HepG2 (cell line): ENCODE measurements around the gene RFX2. TPM values are rescaled to one million over a fixed set of nuclear protein-coding genes. Genes with fewer than 3 reads are reported as not detected.

Experiments
- ATAC-seq: fragments of 200-7000 bp; cut with Tn5 transposase; 3 replicates; pipeline ENCODE4 v1.9.1; 2020; ENCODE audit warnings: mild to moderate bottlenecking, moderate library complexity
- BruUV-seq: library from RNA; stranded (reverse); fragments of 400-500 nt; replicated peaks from 2 replicates; lab custom pipeline; 2021; lab: Mats Ljungman, UMichigan
- CTCF ChIA-PET: fragments of 300-600 bp; formaldehyde crosslinking; extraction: SDS; loops from one replicate; lab custom pipeline; 2021; ENCODE audit warnings: low total read pairs, inconsistent platforms, low intra/inter-chr PET ratio; lab: Yijun Ruan, JAX
- POLR2A ChIA-PET: fragments of 350-600 bp; sonication (Branson Sonifier 250); formaldehyde crosslinking; loops from one replicate; lab custom pipeline; 2020; ENCODE audit warnings: antibody characterized with exemption, inconsistent platforms; lab: Yijun Ruan, JAX
- DNase-seq: peaks from one replicate; pipeline ENCODE4 v3.0.0-alpha.2; 2015; ENCODE audit warnings: low spot score
- FAIRE-seq: peaks from 3 replicates; lab custom pipeline; 2011; peaks lifted over from hg19 to GRCh38; lab: Jason Lieb, UNC
- H2AFZ ChIP-seq: one replicate; pipeline ENCODE4 v1.6.1; 2011; ENCODE audit warnings: low read length, inconsistent platforms
- H3K27ac ChIP-seq: fragments of 300-600 bp; 3 replicates; pipeline ENCODE4 v1.8.0; 2011; ENCODE audit warnings: mixed run types, mild to moderate bottlenecking, mixed read lengths, low read length, inconsistent platforms; ENCODE audit not compliant: insufficient read depth; ENCODE audit errors: extremely low read length
- H3K27me3 ChIP-seq, 2 experiments: fragments of 200-600 bp in 1 of 2; 2 replicates in 1 of 2; 3 replicates in 1 of 2; pipeline versions ENCODE4 v1.6.0 to v1.8.0; 2011; ENCODE audit warnings: low read length in 2 of 2, mild to moderate bottlenecking in 2 of 2, moderate library complexity in 2 of 2, inconsistent platforms in 1 of 2; ENCODE audit not compliant: insufficient read depth in 2 of 2, control insufficient read depth in 1 of 2
- H3K36me3 ChIP-seq, 2 experiments: fragments of 200-600 bp in 1 of 2; replicated peaks in 1 of 2; 2 replicates in 1 of 2; 3 replicates in 1 of 2; pipeline versions ENCODE4 v1.5.1 to v1.8.0; 2011; ENCODE audit warnings: low read length in 2 of 2, inconsistent platforms in 1 of 2; ENCODE audit not compliant: insufficient read depth in 2 of 2, control insufficient read depth in 1 of 2
- H3K4me1 ChIP-seq: 2 replicates; pipeline ENCODE4 v1.5.1; 2012; ENCODE audit warnings: low read length, inconsistent platforms; ENCODE audit not compliant: insufficient read depth
- H3K4me2 ChIP-seq: 2 replicates; pipeline ENCODE4 v1.6.0; 2011; ENCODE audit warnings: low read depth, low read length, inconsistent platforms
- H3K4me3 ChIP-seq, 3 experiments: fragments of 200-600 bp in 1 of 3; sonication (generic), shearing (Covaris generic) in 1 of 3; replicated peaks in 1 of 3; 2 replicates each; pipeline ENCODE4 v1.5.1; 2011 to 2016; ENCODE audit warnings: low read length in 3 of 3, inconsistent platforms in 2 of 3, low read depth in 2 of 3, mild to moderate bottlenecking in 2 of 3, control low read depth in 1 of 3, mixed read lengths in 1 of 3; ENCODE audit not compliant: insufficient read depth in 1 of 3
- H3K79me2 ChIP-seq: one replicate; pipeline ENCODE4 v1.6.1; 2011; ENCODE audit warnings: low read length, inconsistent platforms; ENCODE audit not compliant: insufficient read depth
- H3K9ac ChIP-seq: 2 replicates; pipeline ENCODE4 v1.6.0; 2011; ENCODE audit warnings: mild to moderate bottlenecking, low read depth, low read length, inconsistent platforms; ENCODE audit not compliant: insufficient read depth
- H3K9me3 ChIP-seq: 2 replicates; pipeline ENCODE4 v1.5.1; 2012; ENCODE audit warnings: mild to moderate bottlenecking, low read length
- H4K20me1 ChIP-seq: 2 replicates; pipeline ENCODE4 v1.6.0; 2011; ENCODE audit warnings: inconsistent platforms, mild to moderate bottlenecking, low read length, moderate library complexity; ENCODE audit not compliant: insufficient read depth
- ESRRA ChIP-seq: sonication (generic); formaldehyde crosslinking; IDR thresholded peaks from 2 replicates; pipeline ENCODE4 v1.5.1; 2020; ENCODE audit warnings: mild to moderate bottlenecking, low read depth, missing genetic modification reagents
- MAFF ChIP-seq: IDR thresholded peaks from 2 replicates; pipeline ENCODE4 v1.6.1; 2011; ENCODE audit warnings: low read depth, low read length, improper control_type of control experiment
- NFYB ChIP-seq: sonication (generic); formaldehyde crosslinking; IDR thresholded peaks from 2 replicates; pipeline ENCODE4 v1.4.0; 2020; ENCODE audit warnings: missing genetic modification reagents
- PLSCR1 ChIP-seq: sonication (generic); formaldehyde crosslinking; IDR thresholded peaks from 2 replicates; pipeline ENCODE4 v1.5.0; 2020; ENCODE audit warnings: missing genetic modification reagents, mild to moderate bottlenecking, borderline replicate concordance
- RXRA ChIP-seq: sonication (generic); formaldehyde crosslinking; IDR thresholded peaks from 2 replicates; pipeline ENCODE4 v1.5.1; 2020; ENCODE audit warnings: missing genetic modification reagents
- TAF15 ChIP-seq: fragments of 200-400 bp; formaldehyde crosslinking; IDR thresholded peaks from one replicate; pipeline ENCODE4 v1.6.1; 2018; ENCODE audit warnings: mild to moderate bottlenecking, low read depth, low read length; ENCODE audit not compliant: poor library complexity, severe bottlenecking
- TBX3 ChIP-seq: fragments of 450-650 bp; IDR thresholded peaks from 2 replicates; pipeline ENCODE4 v1.6.1; 2017; ENCODE audit warnings: antibody characterized with exemption, mild to moderate bottlenecking, inconsistent platforms, borderline replicate concordance
- TFDP1 ChIP-seq: IDR thresholded peaks from 2 replicates; pipeline ENCODE4 v1.6.1; 2016; ENCODE audit warnings: missing compliant biosample characterization, missing genetic modification reagents, borderline replicate concordance
- ZNF17 ChIP-seq: sonication (generic); formaldehyde crosslinking; IDR thresholded peaks from 2 replicates; pipeline ENCODE4 v1.5.0; 2020; ENCODE audit warnings: mild to moderate bottlenecking, missing genetic modification reagents
- ZNF326 ChIP-seq: sonication (generic); formaldehyde crosslinking; IDR thresholded peaks from 2 replicates; pipeline ENCODE4 v1.4.0; 2020; ENCODE audit warnings: missing genetic modification reagents, borderline replicate concordance
- ZNF790 ChIP-seq: sonication (generic); formaldehyde crosslinking; IDR thresholded peaks from 2 replicates; pipeline ENCODE4 v1.8.0; 2022; ENCODE audit warnings: missing genetic modification reagents, mild to moderate bottlenecking, borderline replicate concordance
- ZSCAN12 ChIP-seq: sonication (generic); formaldehyde crosslinking; IDR thresholded peaks from 2 replicates; pipeline ENCODE4 v1.9.0; 2021; ENCODE audit warnings: mild to moderate bottlenecking, missing genetic modification reagents
- WGBS: methylation state at CpG from one replicate; pipeline ENCODE4 v1.1.6; 2017; ENCODE audit warnings: low lambda C conversion rate; 5-methylcytosine and 5-hydroxymethylcytosine counted together
- in situ Hi-C: cut with HindIII; loops from 2 replicates; pipeline ENCODE4 v1.10.0; 2017; ENCODE audit warnings: low pct_unique_long_range_greater_than_20kb; ENCODE audit not compliant: extremely low pct_ligation_motif_present
- intact Hi-C: fragments of 100-400 bp; cut with micrococcal nuclease; formaldehyde crosslinking; loops from one replicate; pipeline ENCODE4 v1.10.0; 2022; ENCODE audit not compliant: unreplicated experiment
- polyA plus RNA-seq, 8 experiments: library from polyadenylated mRNA; depleted of rRNA in 3 of 8; stranded (reverse) in 7 of 8; unstranded in 1 of 8; fragments of >200 nt; fragmentation: Illumina TruSeq in 4 of 8; extraction: Trizol in 4 of 8; gene quantifications; 2 replicates each; pipeline versions ENCODE4 v1.2.1 to v1.2.3, GENCODE V29; 2011 to 2016; ENCODE audit warnings: low read depth in 4 of 8, missing spikeins in 1 of 8, mixed read lengths in 1 of 8; ENCODE audit not compliant: insufficient read depth in 1 of 8
- total RNA-seq, 5 experiments: library from RNA; depleted of rRNA; stranded (reverse); fragments of >200 nt; fragmentation: Illumina TruSeq; extraction: Trizol; gene quantifications; 2 replicates each; pipeline ENCODE4 v1.2.3, GENCODE V29; 2016; ENCODE audit warnings: low read depth in 1 of 5

Gene RFX2
- total and polyA plus RNA-seq, 2 of the 13 experiments (the other 11 are each of a cell fraction or from before 2014, with no cell fraction given), result 2.8 to 3.3 TPM

GRCh38 chr19:6061376-6062130, 48.7 kb downstream of the RFX2 start:
- no peak for ATAC-seq
- ChIA-PET CTCF (no interaction called here), POLR2A (no interaction called here)
- Histone ChIP-seq H3K36me3 (no peaks in the 10 kb centered on the region), H3K9ac (no peak overlapping the region), H3K4me2 (no peak overlapping the region), H3K27me3 (peaks cover 0 to 4% of the 10 kb centered on the region in 2 experiments; a peak in 1 of 5 replicates), H4K20me1 (no peaks in the 10 kb centered on the region), H3K4me1 (peaks cover 40% of the 10 kb centered on the region), H3K79me2 (no peaks in the 10 kb centered on the region), H3K27ac (no peak overlapping the region), H3K9me3 (no peaks in the 10 kb centered on the region), H3K4me3 (no peak overlapping the region), H2AFZ (no peak overlapping the region)
- intact Hi-C loops, result no loop called here
- WGBS, result 65% methylated on average over 16 of the region's 16 CpGs
- no peak for FAIRE-seq
- BruUV-seq, result no TSS peak
- DNase-seq, result no peak
- in situ Hi-C loops, result no loop called here
- TF ChIP-seq TFDP1 (CRISPR knock-in tag) (no peak), ZSCAN12 (no peak), ZNF17 (no peak), ZNF790 (no peak), NFYB (CRISPR knock-in tag) (no peak), ZNF326 (CRISPR knock-in tag) (no peak), MAFF (no peak), TBX3 (no peak), TAF15 (no peak), ESRRA (no peak), PLSCR1 (CRISPR knock-in tag) (no peak), RXRA (CRISPR knock-in tag) (no peak)
